ENCODE results near the gene HBA1.
"Not testable (repeated sequence)": the region's sequence is repeated elsewhere in the genome, so short reads cannot be mapped to it uniquely, and the experiment has no call there.

Gene HBA1

GRCh38 chr16:175011-175949 lies 1.2 kb upstream of the HBA1 start:
- DNase-seq (ENCODE audit: low spot score) = no peak

- not testable (repeated sequence) for DNase-seq (ENCODE audit: low spot score)
Measured at GRCh38 chr16:176006-176405, 474 bp upstream of the HBA1 start.

DNA sequence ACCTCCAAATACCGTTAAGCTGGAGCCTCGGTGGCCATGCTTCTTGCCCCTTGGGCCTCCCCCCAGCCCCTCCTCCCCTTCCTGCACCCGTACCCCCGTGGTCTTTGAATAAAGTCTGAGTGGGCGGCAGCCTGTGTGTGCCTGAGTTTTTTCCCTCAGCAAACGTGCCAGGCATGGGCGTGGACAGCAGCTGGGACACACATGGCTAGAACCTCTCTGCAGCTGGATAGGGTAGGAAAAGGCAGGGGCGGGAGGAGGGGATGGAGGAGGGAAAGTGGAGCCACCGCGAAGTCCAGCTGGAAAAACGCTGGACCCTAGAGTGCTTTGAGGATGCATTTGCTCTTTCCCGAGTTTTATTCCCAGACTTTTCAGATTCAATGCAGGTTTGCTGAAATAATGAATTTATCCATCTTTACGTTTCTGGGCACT lies 928 bp downstream of the HBA1 start:
- no peak for DNase-seq (ENCODE audit: low spot score)

- no peak for DNase-seq (ENCODE audit: low spot score)
Measured at GRCh38 chr16:177981-178667, 1.6 kb downstream of the HBA1 start.

DNA sequence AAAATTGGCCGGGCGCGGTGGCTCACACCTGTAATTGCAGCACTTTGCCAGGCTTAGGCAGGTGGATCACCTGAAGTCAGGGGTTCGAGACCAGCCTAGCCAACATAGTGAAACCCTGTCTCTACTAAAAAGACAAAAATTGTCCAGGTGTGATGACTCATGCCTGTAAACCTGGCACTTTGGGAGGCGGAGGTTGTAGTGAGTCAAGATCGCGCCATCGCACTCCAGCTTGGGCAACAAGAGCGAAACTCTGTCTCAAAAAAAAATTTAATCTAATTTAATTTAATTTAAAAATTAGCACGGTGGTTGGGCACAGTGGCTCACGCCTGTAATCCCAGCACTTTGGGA lies 2.2 kb downstream of the HBA1 start:
- DNase-seq (ENCODE audit: low spot score) = no peak

GRCh38 chr16:179211-180092 lies 3.0 kb downstream of the HBA1 start:
- no peak for DNase-seq (ENCODE audit: low spot score)

DNA sequence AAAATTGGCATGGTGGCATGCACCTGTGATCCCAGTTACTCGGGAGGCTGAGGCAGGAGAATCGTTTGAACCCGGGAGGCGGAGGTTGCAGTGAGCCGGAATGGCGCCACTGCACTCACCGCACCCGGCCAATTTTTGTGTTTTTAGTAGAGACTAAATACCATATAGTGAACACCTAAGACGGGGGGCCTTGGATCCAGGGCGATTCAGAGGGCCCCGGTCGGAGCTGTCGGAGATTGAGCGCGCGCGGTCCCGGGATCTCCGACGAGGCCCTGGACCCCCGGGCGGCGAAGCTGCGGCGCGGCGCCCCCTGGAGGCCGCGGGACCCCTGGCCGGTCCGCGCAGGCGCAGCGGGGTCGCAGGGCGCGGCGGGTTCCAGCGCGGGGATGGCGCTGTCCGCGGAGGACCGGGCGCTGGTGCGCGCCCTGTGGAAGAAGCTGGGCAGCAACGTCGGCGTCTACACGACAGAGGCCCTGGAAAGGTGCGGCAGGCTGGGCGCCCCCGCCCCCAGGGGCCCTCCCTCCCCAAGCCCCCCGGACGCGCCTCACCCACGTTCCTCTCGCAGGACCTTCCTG lies 3.7 kb downstream of the HBA1 start, which contains the start of gene HBQ1:
TSS of gene HBQ1 (plus strand) at position 359 of the 575 bp plus-strand sequence. CDS start at position 387, 28 bp downstream.
- DNase-seq (ENCODE audit: low spot score) = no peak

DNA sequence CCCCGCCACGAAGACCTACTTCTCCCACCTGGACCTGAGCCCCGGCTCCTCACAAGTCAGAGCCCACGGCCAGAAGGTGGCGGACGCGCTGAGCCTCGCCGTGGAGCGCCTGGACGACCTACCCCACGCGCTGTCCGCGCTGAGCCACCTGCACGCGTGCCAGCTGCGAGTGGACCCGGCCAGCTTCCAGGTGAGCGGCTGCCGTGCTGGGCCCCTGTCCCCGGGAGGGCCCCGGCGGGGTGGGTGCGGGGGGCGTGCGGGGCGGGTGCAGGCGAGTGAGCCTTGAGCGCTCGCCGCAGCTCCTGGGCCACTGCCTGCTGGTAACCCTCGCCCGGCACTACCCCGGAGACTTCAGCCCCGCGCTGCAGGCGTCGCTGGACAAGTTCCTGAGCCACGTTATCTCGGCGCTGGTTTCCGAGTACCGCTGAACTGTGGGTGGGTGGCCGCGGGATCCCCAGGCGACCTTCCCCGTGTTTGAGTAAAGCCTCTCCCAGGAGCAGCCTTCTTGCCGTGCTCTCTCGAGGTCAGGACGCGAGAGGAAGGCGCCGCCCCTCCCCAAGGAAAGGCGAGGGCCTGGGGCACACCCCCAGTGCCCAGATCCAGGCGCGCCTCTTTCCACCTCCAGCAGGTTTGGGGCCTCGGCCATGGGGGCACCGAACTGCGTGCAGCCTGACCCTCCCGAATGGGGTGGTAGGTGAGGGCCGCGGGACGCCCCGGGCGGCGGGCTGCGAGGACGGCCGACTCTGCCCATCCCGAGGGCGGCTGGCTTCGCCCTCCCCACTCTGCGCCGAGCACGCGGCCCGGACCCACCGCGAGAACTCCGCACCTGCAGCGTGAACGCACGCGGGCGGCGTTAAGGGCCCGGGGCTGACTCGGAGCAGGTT lies 4.4 kb downstream of the HBA1 start:
- DNase-seq (ENCODE audit: low spot score) = peak; percentile 78

GRCh38 chr16:181565-182021 lies 5.1 kb downstream of the HBA1 start:
- no peak for DNase-seq (ENCODE audit: low spot score)

DNA sequence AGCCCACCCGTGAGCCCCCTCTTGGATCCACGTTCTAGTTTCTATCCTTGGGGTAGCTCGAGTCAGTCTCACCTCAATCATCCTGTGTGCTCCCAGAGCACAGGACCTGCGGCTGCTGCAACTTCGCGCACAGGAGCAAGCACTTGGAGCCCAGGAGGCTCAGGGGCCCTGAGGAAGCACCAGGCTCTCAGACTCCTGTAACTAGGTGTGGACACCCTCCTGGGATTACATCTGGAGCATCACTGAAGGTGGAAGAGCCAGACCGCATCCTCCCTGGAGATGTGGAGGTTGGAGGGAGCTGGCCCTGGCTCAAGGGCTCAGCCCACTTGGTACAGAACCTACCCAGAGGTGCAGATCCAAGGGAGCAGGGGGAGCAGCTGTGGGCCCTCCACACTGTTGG lies 6.5 kb downstream of the HBA1 start:
- DNase-seq (ENCODE audit: low spot score) = no peak

GRCh38 chr16:185213-185612 lies 8.7 kb downstream of the HBA1 start:
- DNase-seq (ENCODE audit: low spot score) = no peak

DNA sequence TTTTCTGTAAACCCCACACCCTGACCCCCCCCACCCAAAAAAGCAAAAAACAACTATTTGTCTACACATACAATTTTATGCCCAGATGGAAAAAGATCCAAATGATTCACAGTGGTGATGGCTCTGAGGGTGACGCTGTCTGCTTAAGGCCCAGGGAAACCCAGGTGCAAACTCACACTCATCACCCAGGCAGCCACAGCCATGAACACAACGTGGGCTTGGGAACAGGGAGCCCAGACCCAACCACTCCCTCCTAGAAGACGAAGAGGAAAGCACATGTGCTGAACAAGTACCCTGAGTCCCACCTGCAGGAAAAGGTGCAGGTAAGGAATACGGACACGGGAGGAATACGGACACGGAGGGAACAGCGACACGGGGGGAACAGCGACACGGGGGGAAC lies 9.2 kb downstream of the HBA1 start:
- DNase-seq (ENCODE audit: low spot score) = no peak

DNA sequence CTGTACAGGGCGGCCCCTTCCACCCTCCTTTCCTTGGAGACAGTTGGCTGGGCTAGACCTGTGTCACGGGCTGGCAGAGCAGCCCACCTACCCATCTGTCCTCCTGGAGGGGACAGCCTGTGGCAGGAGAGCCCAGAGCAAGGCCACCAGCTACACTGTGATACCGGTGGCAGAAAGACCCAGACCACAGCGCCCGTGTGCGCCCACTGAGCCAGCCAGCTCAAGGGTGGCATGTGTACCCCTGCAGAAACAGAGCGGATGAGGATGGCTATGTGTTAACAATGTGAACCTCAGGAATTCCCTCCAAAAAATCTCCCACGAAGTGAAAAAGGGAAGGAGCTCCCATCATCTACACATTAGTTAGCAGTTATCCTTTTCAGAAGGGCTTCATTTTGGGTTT lies 10.8 kb downstream of the HBA1 start:
- no peak for DNase-seq (ENCODE audit: low spot score)

DNA sequence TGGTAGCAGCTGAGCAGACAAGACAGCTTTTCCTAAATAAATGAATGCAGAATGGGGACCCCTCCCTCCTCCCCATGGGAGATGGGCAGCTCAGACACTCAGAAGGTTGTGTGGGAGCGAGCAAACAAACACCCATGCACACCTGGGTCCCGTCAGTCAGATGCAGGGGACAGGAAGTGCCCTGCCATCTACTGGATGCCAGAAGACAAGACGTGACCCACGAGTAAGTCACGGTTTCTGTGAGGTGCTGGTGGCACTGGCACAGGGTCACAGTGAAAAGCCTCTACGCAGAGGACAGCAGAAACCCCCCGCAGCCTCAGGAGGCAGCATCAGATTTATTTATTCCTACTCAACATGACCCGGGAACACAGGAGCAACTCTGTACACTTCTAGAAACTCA lies 12.2 kb downstream of the HBA1 start:
- peak; percentile 24 for DNase-seq (ENCODE audit: low spot score)

GRCh38 chr16:189604-190186 lies 13.2 kb downstream of the HBA1 start:
- DNase-seq (ENCODE audit: low spot score) = no peak

GRCh38 chr16:191831-192230 lies 15.4 kb downstream of the HBA1 start:
- no peak for DNase-seq (ENCODE audit: low spot score)

GRCh38 chr16:192686-193085 lies 16.2 kb downstream of the HBA1 start:
- no peak for DNase-seq (ENCODE audit: low spot score)

- DNase-seq (ENCODE audit: low spot score) = no peak
Measured at GRCh38 chr16:193441-193840, 17.0 kb downstream of the HBA1 start.

DNA sequence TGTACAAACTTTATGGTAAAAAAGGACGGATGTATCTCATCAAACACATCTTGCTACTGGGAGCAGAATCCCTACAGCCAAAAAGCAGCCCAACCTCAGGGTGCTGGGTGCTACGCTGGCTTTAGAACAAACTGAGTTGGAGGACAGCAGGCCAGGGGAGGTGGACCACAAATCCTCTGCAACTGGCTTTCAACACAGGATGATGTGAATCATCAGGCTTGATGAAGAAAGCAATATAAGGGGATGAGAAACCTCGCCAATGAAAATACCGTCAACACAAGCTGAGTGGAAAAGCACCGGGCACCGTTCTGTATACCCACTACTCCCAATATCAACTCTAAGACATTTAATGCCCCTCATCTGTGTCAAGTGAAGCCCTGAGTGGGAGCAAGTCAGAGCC lies 18.0 kb downstream of the HBA1 start:
- no peak for DNase-seq (ENCODE audit: low spot score)

- no peak for DNase-seq (ENCODE audit: low spot score)
Measured at GRCh38 chr16:200388-200787, 23.9 kb downstream of the HBA1 start.
